WTC11 (cell line): ENCODE results near the gene RFX4.

Experiments
- GRHL2 ChIP-seq: fragments of 250-450 bp; sonication (Bioruptor Pico); IDR thresholded peaks from 2 replicates; pipeline ENCODE4 v1.8.0; 2022; ENCODE audit warnings: mild to moderate bottlenecking, moderate library complexity; ENCODE audit not compliant: insufficient replicate concordance, severe bottlenecking
- HMGA2 ChIP-seq: fragments of 250-450 bp; sonication (Bioruptor Pico); IDR thresholded peaks from 2 replicates; pipeline ENCODE4 v1.4.0; 2021; ENCODE audit warnings: mild to moderate bottlenecking, moderate library complexity
- ZNF232 ChIP-seq: sonication (generic); formaldehyde crosslinking; IDR thresholded peaks from 2 replicates; pipeline ENCODE4 v1.8.0; 2022; ENCODE audit warnings: mild to moderate bottlenecking, missing genetic modification reagents
- ZNF263 ChIP-seq: sonication (generic); formaldehyde crosslinking; IDR thresholded peaks from 2 replicates; pipeline ENCODE4 v1.8.1; 2022; ENCODE audit warnings: low read depth, mild to moderate bottlenecking, moderate library complexity, missing genetic modification reagents
- ZNF317 ChIP-seq: sonication (generic); formaldehyde crosslinking; IDR thresholded peaks from 2 replicates; pipeline ENCODE4 v1.8.1; 2023; ENCODE audit warnings: low read depth, mild to moderate bottlenecking, moderate library complexity, missing genetic modification reagents, borderline replicate concordance
- TF ChIP-seq, protein P1 (sequence below): fragments of 200-600 bp; IDR thresholded peaks from 2 replicates; pipeline ENCODE4 v1.8.0; 2022; ENCODE audit warnings: antibody characterized with exemption
- TF ChIP-seq, protein P2 (sequence below): sonication (generic); formaldehyde crosslinking; IDR thresholded peaks from 2 replicates; pipeline ENCODE4 v1.8.0; 2023; ENCODE audit warnings: missing genetic modification reagents
- TF ChIP-seq, protein P3 (sequence below): sonication (generic); formaldehyde crosslinking; IDR thresholded peaks from 2 replicates; pipeline ENCODE4 v1.8.1; 2022; ENCODE audit warnings: low read depth, mild to moderate bottlenecking, moderate library complexity, missing genetic modification reagents, borderline replicate concordance

DNA sequence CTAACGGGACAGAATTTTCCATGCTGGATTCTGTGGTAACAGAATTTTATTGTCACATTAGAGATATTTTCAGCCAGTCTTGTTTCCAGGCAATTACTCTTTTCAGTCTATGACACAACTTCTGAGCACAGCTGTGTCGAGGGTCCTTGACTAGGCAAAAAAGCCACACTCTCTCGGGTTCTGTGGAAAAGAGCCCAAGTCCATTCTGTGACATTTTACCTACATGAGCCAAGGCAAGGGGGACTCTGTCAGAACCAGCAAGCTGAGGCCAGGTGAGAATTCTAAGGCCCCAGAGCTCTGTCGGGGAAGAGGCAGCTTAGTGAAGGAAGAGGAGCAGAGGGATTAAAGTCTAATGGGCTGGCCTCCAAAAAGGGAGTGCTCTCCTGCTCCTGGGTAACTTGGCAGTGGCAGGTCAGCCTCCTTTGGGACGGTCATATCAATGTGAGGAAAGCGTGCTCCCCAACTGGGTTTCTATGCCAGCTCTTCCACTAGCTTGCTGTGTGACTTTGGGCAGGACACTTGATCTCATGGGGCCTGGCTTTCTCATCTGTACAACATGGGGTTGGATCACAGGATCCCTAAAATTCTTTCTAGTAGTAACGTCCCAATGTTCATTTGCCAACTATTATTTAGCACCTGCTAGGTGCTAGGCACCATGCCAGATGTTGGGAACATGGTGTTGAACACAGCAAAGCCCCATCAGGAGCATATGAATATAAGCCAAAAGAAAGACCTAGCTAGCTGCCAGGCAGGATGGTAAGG lies 175.7 kb downstream of the RFX4 start:
- TF ChIP-seq ZNF317 (CRISPR knock-in tag): no peak
- TF ChIP-seq, protein P1, sequence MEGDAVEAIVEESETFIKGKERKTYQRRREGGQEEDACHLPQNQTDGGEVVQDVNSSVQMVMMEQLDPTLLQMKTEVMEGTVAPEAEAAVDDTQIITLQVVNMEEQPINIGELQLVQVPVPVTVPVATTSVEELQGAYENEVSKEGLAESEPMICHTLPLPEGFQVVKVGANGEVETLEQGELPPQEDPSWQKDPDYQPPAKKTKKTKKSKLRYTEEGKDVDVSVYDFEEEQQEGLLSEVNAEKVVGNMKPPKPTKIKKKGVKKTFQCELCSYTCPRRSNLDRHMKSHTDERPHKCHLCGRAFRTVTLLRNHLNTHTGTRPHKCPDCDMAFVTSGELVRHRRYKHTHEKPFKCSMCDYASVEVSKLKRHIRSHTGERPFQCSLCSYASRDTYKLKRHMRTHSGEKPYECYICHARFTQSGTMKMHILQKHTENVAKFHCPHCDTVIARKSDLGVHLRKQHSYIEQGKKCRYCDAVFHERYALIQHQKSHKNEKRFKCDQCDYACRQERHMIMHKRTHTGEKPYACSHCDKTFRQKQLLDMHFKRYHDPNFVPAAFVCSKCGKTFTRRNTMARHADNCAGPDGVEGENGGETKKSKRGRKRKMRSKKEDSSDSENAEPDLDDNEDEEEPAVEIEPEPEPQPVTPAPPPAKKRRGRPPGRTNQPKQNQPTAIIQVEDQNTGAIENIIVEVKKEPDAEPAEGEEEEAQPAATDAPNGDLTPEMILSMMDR: no peak
- TF ChIP-seq HMGA2 (CRISPR knock-in tag): no peak
- no peak for TF ChIP-seq GRHL2 (CRISPR knock-in tag)
- TF ChIP-seq, protein P2, sequence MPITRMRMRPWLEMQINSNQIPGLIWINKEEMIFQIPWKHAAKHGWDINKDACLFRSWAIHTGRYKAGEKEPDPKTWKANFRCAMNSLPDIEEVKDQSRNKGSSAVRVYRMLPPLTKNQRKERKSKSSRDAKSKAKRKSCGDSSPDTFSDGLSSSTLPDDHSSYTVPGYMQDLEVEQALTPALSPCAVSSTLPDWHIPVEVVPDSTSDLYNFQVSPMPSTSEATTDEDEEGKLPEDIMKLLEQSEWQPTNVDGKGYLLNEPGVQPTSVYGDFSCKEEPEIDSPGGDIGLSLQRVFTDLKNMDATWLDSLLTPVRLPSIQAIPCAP: no peak
- no peak for TF ChIP-seq ZNF263 (CRISPR knock-in tag)
- TF ChIP-seq ZNF232 (CRISPR knock-in tag): no peak
- TF ChIP-seq, protein P3, sequence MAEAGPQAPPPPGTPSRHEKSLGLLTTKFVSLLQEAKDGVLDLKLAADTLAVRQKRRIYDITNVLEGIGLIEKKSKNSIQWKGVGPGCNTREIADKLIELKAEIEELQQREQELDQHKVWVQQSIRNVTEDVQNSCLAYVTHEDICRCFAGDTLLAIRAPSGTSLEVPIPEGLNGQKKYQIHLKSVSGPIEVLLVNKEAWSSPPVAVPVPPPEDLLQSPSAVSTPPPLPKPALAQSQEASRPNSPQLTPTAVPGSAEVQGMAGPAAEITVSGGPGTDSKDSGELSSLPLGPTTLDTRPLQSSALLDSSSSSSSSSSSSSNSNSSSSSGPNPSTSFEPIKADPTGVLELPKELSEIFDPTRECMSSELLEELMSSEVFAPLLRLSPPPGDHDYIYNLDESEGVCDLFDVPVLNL (CRISPR knock-in tag): no peak
